CD4-positive, alpha-beta memory T cell (primary cell): Measurements from ENCODE around the gene EPB41. TPM values are rescaled to one million over a fixed set of nuclear protein-coding genes. Genes with fewer than 3 reads are reported as not detected.

Experiments used
- polyA plus RNA-seq, 2 donors: library from polyadenylated mRNA; unstranded; fragments of 300-500 nt; fragmentation: Illumina TruSeq; gene quantifications; one replicate each; pipeline ENCODE4 v1.2.3, GENCODE V29; 2021
- total RNA-seq, 2 experiments: library from RNA; stranded (reverse); gene quantifications; one replicate each; pipeline ENCODE4 v1.2.3, GENCODE V29; 2021

Gene EPB41
- total and polyA plus RNA-seq, 4 experiments from 2014 or later, result 56.1 to 321 (median 213) TPM

Other genes starting within 250 kb of the EPB41 start
- gene GMEB1, start 245.8 kb upstream of the EPB41 start, total RNA-seq, result 10 to 100 TPM; 21.8 to 21.9 TPM
- gene GMEB1, start 245.8 kb upstream of the EPB41 start, polyA plus RNA-seq, result 10 to 100 TPM in 1 of 2 donors, 1 to 10 TPM in 1; 9.7 to 17.9 TPM
- 10 to 100 TPM; 65.1 to 76.8 TPM for gene YTHDF2, start 177.6 kb upstream of the EPB41 start, total RNA-seq
- gene YTHDF2, start 177.6 kb upstream of the EPB41 start, polyA plus RNA-seq, result 100 to 1,000 TPM; 124 to 173 TPM
- not detected for gene OPRD1, start 102.4 kb upstream of the EPB41 start, total RNA-seq
- under 1 TPM in 1 of 2 donors, not detected in 1; 0.03 TPM for gene OPRD1, start 102.4 kb upstream of the EPB41 start, polyA plus RNA-seq
- not detected for gene TMEM200B, start 209.3 kb downstream of the EPB41 start, total RNA-seq
- gene TMEM200B, start 209.3 kb downstream of the EPB41 start, polyA plus RNA-seq, result under 1 TPM in 1 of 2 donors, not detected in 1; 0.24 TPM